Endothelial cell (in vitro differentiated cells): Measurements from ENCODE around the gene SLC17A5. TPM values are rescaled to one million over a fixed set of nuclear protein-coding genes. Genes with fewer than 3 reads are reported as not detected.

Experiments used
- DNase-seq: peaks from one replicate; pipeline ENCODE4 v3.0.0; 2021; ENCODE audit warnings: low spot score
- H3K27ac Mint-ChIP-seq: one replicate; pipeline ENCODE4 v1.8.0; 2021; ENCODE audit warnings: mixed read lengths, inconsistent platforms; ENCODE audit not compliant: unreplicated experiment
- H3K27me3 Mint-ChIP-seq: one replicate; pipeline ENCODE4 v1.8.0; 2021; ENCODE audit warnings: mild to moderate bottlenecking, moderate library complexity, mixed read lengths, inconsistent platforms; ENCODE audit not compliant: unreplicated experiment
- H3K36me3 Mint-ChIP-seq: one replicate; pipeline ENCODE4 v1.8.0; 2021; ENCODE audit warnings: mild to moderate bottlenecking, low read depth, mixed read lengths, inconsistent platforms; ENCODE audit not compliant: unreplicated experiment
- H3K4me1 Mint-ChIP-seq: one replicate; pipeline ENCODE4 v1.8.0; 2021; ENCODE audit warnings: mild to moderate bottlenecking, mixed read lengths, inconsistent platforms; ENCODE audit not compliant: unreplicated experiment
- H3K4me3 Mint-ChIP-seq: one replicate; pipeline ENCODE4 v1.8.0; 2021; ENCODE audit warnings: mild to moderate bottlenecking, mixed read lengths, inconsistent platforms; ENCODE audit not compliant: unreplicated experiment
- H3K9me3 Mint-ChIP-seq: one replicate; pipeline ENCODE4 v1.8.0; 2021; ENCODE audit warnings: mixed read lengths, inconsistent platforms; ENCODE audit not compliant: unreplicated experiment
- CTCF ChIP-seq: fragments of 200-600 bp; sonication (generic); IDR thresholded peaks from one replicate; pipeline ENCODE4 v1.5.0; 2021; ENCODE audit warnings: antibody characterized with exemption; ENCODE audit not compliant: unreplicated experiment
- total RNA-seq: library from RNA; stranded (reverse); fragmentation: NEBNext Ultra II Directional; extraction: Animal tissue kit (Norgen Biotek cat#: 25700); gene quantifications from one replicate; pipeline ENCODE4 v1.2.1, GENCODE V29; 2021; ENCODE audit not compliant: unreplicated experiment

SLC17A5 gene
- total RNA-seq, 1 donor from 2014 or later = 17.5 TPM

DNA sequence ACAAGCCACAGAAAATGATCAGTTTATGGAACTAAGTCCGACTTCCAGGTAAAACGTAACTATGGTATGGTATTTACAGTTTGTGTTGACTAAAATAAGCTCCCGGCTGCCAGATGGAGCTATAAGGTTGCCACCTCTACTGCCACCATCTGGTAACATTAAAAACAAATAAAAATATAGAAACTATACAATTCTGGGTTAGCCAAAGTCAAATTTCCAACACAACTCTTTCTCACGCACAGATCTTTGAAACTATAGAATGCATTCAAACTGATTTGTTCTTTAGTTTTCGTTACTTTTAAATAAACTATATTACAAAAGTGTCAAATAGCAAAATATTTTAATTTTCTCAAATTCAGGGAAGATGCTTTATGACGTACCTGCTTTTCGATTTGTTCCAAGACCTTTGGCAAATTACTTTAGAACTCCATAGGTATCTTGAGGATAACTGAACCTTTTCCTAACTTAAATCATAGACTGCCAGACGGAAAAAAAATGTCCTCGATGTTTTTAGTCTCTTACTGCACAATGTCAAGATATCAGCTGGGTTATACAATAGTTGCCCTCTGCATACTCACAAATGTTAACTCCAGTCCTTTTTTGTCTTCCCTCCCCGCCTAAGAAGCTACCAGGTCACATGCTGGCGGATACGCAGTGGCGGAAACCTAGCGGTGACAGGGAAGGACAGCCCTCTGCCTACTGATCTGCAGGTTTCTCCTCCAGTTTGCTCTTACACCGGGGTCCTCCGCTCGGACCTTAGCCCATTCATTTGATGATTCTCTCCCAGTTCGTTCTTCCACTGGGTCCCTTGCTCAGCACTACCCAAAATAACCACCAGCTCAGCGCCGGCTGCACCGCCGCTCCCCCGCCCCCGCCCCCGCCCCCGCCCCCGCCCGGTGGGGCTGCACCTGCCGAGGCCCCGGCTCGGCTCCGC lies 888 bp downstream of the SLC17A5 start:
- Mint-ChIP-seq H3K27ac (peak overlapping the region; percentile 62), H3K27me3 (peaks cover 6% of the 10 kb centered on the region), H3K36me3 (peaks cover 9% of the 10 kb centered on the region), H3K4me1 (peaks cover 7% of the 10 kb centered on the region), H3K4me3 (peak overlapping the region; percentile 98), H3K9me3 (no peaks in the 10 kb centered on the region)
- no peak for TF ChIP-seq CTCF
- DNase-seq = peak; percentile 49

GRCh38 chr6:73649783-73650182 lies 4.0 kb downstream of the SLC17A5 start:
- DNase-seq = no peak
- no peak for TF ChIP-seq CTCF
- Mint-ChIP-seq H3K9me3 (no peaks in the 10 kb centered on the region), H3K4me1 (peaks cover 8% of the 10 kb centered on the region), H3K4me3 (peak overlapping the region; percentile 5), H3K27ac (no peak overlapping the region), H3K36me3 (peaks cover 9% of the 10 kb centered on the region), H3K27me3 (peaks cover 6% of the 10 kb centered on the region)

DNA sequence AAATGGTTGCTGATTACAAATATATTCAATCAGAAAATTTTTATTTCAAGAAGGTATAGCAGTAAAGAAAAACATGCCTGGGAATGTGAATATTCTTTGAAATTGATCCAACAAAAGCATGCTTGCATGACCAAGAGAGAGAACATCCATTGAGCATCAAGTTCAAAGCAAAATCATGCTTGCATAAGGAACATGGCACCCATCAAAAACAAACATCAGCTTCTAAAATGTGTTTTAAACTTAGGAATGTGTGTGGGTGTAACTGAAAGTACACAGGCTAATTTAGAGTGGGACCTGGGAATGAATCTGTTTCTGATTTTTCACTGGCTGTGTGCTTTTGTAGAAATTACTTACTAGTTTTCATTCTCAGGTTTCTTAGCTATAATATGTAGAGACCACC lies 5.6 kb downstream of the SLC17A5 start:
- Mint-ChIP-seq H3K4me1 (peaks cover 6% of the 10 kb centered on the region), H3K27me3 (peaks cover 4% of the 10 kb centered on the region), H3K36me3 (peaks cover 9% of the 10 kb centered on the region), H3K27ac (no peak overlapping the region), H3K4me3 (no peak overlapping the region), H3K9me3 (no peaks in the 10 kb centered on the region)
- DNase-seq = no peak
- no peak for TF ChIP-seq CTCF

DNA sequence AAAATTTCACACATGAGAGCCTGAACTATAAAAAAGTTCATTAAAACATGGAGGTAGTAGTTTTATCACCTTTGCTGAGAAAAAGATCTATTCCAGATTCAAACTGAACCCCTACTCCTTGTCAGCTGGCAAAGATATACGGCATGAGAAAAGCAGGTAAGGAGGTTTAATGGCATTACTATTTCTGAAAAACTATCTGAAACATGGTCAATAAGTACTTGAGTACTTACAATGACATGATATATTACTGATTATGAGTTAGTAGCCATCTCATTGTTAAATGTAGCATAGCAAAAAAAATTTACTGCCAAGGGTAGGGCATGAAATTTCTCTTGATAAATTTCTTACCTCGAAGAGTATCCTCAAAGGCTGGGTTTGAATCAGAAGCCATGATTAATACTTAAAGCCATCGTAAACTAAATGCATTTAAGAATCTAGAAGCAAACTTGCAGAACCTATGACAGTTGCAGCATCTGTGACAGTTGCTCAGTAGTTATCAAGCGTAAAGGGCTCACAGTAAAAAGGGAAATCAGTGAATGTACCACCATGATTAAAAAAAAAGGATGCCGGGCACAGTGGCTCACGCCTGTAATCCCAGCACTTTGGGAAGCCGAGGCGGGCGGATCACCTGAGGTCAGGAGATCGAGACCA lies 8.7 kb downstream of the SLC17A5 start:
- peaks cover 5% of the 10 kb centered on the region for H3K36me3 Mint-ChIP-seq
- H3K9me3 Mint-ChIP-seq = no peaks in the 10 kb centered on the region
- H3K27ac Mint-ChIP-seq = no peak overlapping the region
- no peak for TF ChIP-seq CTCF
- H3K4me3 Mint-ChIP-seq = peak overlapping the region; percentile 57
- H3K27me3 Mint-ChIP-seq = no peaks in the 10 kb centered on the region
- peaks cover 2% of the 10 kb centered on the region for H3K4me1 Mint-ChIP-seq
- DNase-seq = no peak

GRCh38 chr6:73644030-73644429 lies 9.8 kb downstream of the SLC17A5 start:
- Mint-ChIP-seq H3K27ac (no peak overlapping the region), H3K9me3 (no peaks in the 10 kb centered on the region), H3K27me3 (no peaks in the 10 kb centered on the region), H3K36me3 (no peaks in the 10 kb centered on the region), H3K4me3 (no peak overlapping the region), H3K4me1 (peaks cover 6% of the 10 kb centered on the region)
- no peak for TF ChIP-seq CTCF
- DNase-seq = no peak
